LNCaP clone FGC (cell line): Measurements from ENCODE around the gene EMP2.

Source experiments
- DNase-seq: peaks from one replicate; pipeline ENCODE4 v3.0.0-alpha.2; 2011; ENCODE audit warnings: low read depth
- H3K4me3 ChIP-seq: 2 replicates; pipeline ENCODE4 v1.5.1; 2011; ENCODE audit warnings: mild to moderate bottlenecking, low read depth, low read length, control low read depth
- CTCF ChIP-seq: IDR thresholded peaks from 2 replicates; pipeline ENCODE4 v1.5.1; 2012; ENCODE audit warnings: mild to moderate bottlenecking; ENCODE audit not compliant: control insufficient read depth, insufficient read depth; ENCODE audit errors: extremely low read depth

The EMP2 gene

DNA sequence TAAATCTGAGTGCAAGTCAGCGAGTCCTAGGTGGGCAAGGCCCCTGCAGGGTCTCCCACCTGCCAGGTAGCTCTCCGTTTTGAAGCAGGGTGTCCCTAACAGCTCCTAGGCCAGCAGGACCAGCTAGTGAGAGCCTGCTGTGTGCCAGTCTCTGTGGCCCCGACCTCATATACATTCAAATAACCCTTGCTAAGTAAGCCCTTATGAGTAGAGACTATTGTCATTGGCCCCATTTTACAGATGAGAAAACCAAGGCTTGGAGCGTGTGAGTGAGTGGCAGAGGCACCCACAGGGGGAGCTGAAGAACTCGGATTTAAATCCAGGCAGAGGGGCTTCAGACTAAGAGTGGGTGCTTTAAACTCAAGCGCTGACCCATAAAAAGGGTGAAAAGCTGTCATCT is 39.7 kb upstream of the EMP2 start:
- TF ChIP-seq CTCF: no peak
- H3K4me3 ChIP-seq: no peak overlapping the region
- no peak for DNase-seq

DNA sequence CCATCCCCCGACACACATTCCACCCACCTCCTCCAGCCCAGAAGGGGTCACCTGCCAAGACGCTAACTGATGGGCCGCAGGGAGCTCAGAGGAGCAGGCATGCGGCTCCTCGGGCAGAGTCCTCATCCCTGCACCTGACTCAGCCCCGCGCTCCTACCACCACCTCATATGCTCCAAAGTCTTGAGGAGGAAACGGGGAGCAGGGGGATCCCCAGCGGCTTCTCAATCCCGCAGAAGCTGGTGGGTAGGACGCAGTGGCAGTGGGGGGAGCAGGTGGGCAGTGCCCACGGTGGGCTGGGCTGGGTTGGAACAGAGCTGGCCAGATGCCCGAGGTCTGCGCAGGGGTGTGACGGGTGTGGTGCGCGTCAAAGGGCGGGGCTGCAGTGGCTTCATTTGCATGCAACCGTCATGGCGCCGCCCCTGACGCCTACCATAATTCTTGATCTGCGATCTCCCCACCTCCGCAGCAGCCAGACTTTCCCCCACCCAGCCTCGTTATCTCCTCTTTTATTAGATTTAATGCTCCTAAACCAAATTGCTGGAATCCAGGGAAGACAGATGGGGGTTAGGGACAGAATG is 39.0 kb upstream of the EMP2 start:
- no peak overlapping the region for H3K4me3 ChIP-seq
- DNase-seq: no peak

GRCh38 chr16:10618710-10619209 is 38.4 kb upstream of the EMP2 start:
- TF ChIP-seq CTCF: no peak
- no peak overlapping the region for H3K4me3 ChIP-seq
- no peak for DNase-seq

More for the DNA sequence above, 39.0 kb upstream of the EMP2 start:
- TF ChIP-seq CTCF: no peak

GRCh38 chr16:10617662-10618420 is 37.4 kb upstream of the EMP2 start:
- no peak for DNase-seq
- TF ChIP-seq CTCF: no peak
- no peak overlapping the region for H3K4me3 ChIP-seq

DNA sequence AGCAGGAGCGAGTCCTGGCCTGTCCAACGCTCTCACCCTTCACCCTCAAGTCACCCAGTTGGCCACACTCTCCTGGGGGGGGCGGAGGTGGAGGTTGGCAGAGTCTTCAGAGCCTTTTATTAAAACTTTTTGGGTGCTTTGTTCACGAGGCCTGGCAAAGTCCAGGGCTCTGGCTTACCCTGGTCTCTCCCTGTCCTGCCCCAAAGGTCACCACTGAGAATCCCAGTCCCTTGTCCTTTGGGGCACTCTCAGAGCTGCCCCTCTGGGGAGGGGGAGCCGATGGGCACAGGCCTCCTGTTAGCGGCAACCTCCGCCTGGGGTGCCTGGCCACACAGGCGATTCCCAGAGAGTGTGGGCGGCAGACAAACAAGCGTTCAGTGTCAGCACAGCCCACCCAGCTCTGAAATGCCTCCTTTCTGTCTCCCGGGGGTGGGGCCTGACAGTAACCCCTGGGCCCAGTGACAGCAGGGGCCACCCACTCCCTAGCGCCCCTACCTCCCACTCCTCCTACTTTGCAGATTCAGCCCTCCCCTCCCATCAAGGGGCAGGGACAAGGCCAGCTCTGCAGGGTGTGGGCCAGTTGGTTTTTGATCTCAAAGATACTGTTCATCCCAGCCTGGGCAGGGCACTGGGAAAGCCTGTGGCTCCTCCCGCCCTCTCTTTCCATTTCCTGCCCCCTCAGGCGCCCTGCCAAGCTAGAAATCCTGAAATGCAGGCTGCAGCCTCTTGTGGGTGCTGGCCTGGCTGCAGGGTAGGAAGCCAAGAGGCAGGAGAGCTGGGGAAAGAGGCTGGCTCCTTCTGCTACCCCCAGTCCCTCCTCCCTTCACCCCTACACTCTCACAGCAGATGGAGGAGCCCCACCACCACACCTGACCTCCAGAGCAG is 36.6 kb upstream of the EMP2 start:
- no peak for TF ChIP-seq CTCF
- DNase-seq: peak; percentile 28
- no peak overlapping the region for H3K4me3 ChIP-seq

DNA sequence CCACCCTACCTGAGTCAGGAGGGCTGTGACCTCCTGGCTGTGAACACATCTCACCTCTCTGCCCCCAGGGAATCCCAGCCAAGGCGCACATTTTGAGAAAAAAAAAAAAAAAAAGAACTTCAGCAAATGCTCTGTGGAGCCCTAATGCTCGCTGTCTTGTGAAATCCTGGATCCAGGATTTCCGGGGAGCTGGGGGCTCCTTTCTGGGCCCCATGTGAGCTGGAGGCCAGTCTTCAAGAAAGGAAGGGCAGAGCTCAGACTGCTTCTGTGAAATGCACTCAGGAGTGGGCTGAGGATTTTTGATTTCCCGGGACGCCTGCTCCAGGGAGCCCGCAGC is 36.0 kb upstream of the EMP2 start:
- H3K4me3 ChIP-seq: no peak overlapping the region
- DNase-seq: no peak
- no peak for TF ChIP-seq CTCF
